GM23248 (cell line): ENCODE data around the gene ACSS3. TPM values are rescaled to one million over a fixed set of nuclear protein-coding genes. Genes with fewer than 3 reads are reported as not detected.

Source experiments
- DNase-seq: peaks from one replicate; pipeline ENCODE4 v3.0.0-alpha.2; 2015
- H2AFZ ChIP-seq: fragments of 200-600 bp; sonication (generic); 2 replicates; pipeline ENCODE4 v1.6.1; 2016; ENCODE audit warnings: antibody characterized with exemption
- H3F3A ChIP-seq: fragments of 200-600 bp; sonication (generic); 2 replicates; pipeline ENCODE4 v1.6.1; 2016; ENCODE audit warnings: mild to moderate bottlenecking, antibody characterized with exemption, mixed run types; ENCODE audit not compliant: insufficient read depth
- H3K27ac ChIP-seq: fragments of 200-600 bp; sonication (generic); 2 replicates; pipeline ENCODE4 v1.5.1; 2016; ENCODE audit warnings: mild to moderate bottlenecking
- H3K27me3 ChIP-seq: fragments of 200-600 bp; sonication (generic); replicated peaks from 2 replicates; pipeline ENCODE4 v1.6.1; 2016; ENCODE audit warnings: mild to moderate bottlenecking; ENCODE audit not compliant: insufficient read depth
- H3K36me3 ChIP-seq: fragments of 200-600 bp; sonication (generic); 2 replicates; pipeline ENCODE4 v1.6.1; 2016; ENCODE audit warnings: low read depth, mild to moderate bottlenecking
- H3K4me1 ChIP-seq: fragments of 200-600 bp; sonication (generic); 2 replicates; pipeline ENCODE4 v1.6.1; 2016; ENCODE audit warnings: mild to moderate bottlenecking; ENCODE audit not compliant: insufficient read depth
- H3K4me2 ChIP-seq: fragments of 200-600 bp; sonication (generic); one replicate; pipeline ENCODE4 v1.6.1; 2016; ENCODE audit warnings: mild to moderate bottlenecking; ENCODE audit not compliant: unreplicated experiment
- H3K4me3 ChIP-seq: fragments of 200-600 bp; sonication (generic); 2 replicates; pipeline ENCODE4 v1.5.1; 2016; ENCODE audit warnings: mild to moderate bottlenecking
- H3K79me2 ChIP-seq: fragments of 200-600 bp; sonication (generic); 2 replicates; pipeline ENCODE4 v1.6.1; 2016; ENCODE audit warnings: mild to moderate bottlenecking; ENCODE audit not compliant: insufficient read depth
- H3K9ac ChIP-seq: fragments of 200-600 bp; sonication (generic); 2 replicates; pipeline ENCODE4 v1.6.1; 2016; ENCODE audit warnings: mild to moderate bottlenecking
- H3K9me2 ChIP-seq: fragments of 200-600 bp; sonication (generic); 2 replicates; pipeline ENCODE4 v1.6.1; 2016; ENCODE audit warnings: mixed run types, mild to moderate bottlenecking, moderate library complexity; ENCODE audit not compliant: insufficient read depth
- H3K9me3 ChIP-seq: fragments of 200-600 bp; sonication (generic); one replicate; pipeline ENCODE4 v1.6.1; 2017; ENCODE audit warnings: low read depth
- H4K20me1 ChIP-seq: fragments of 200-600 bp; sonication (generic); 2 replicates; pipeline ENCODE4 v1.6.0; 2016; ENCODE audit not compliant: insufficient read depth
- EZH2 ChIP-seq: fragments of 200-600 bp; sonication (generic); IDR thresholded peaks from 2 replicates; pipeline ENCODE4 v1.6.1; 2018; ENCODE audit warnings: antibody characterized with exemption, mild to moderate bottlenecking; ENCODE audit not compliant: insufficient read depth, poor library complexity, severe bottlenecking
- EZH2phosphoT487 ChIP-seq: fragments of 200-600 bp; sonication (generic); IDR thresholded peaks from 2 replicates; pipeline ENCODE4 v1.6.1; 2018; ENCODE audit warnings: antibody characterized with exemption, moderate library complexity, mild to moderate bottlenecking, low read depth; ENCODE audit not compliant: insufficient read depth
- WGBS, 2 experiments: methylation state at CpG; one replicate each; pipeline ENCODE4 v1.1.6; 2015 to 2017; ENCODE audit warnings: low lambda C conversion rate in 2 of 2, low coverage in 1 of 2; ENCODE audit errors: missing lambda C conversion rate in 2 of 2; 5-methylcytosine and 5-hydroxymethylcytosine counted together
- in situ Hi-C: fragments of 300-500 bp; cut with MboI; formaldehyde crosslinking; loops from 2 replicates; pipeline ENCODE4 v1.15.0; 2020
- polyA plus RNA-seq: library from polyadenylated mRNA; unstranded; fragments of >200 nt; fragmentation: Nextera tagmentation; extraction: Ambion mirVana; gene quantifications from 2 replicates; pipeline ENCODE4 v1.2.1, GENCODE V29; 2016
- total RNA-seq: library from RNA; depleted of rRNA; stranded (reverse); fragments of >200 nt; shearing (Covaris generic); gene quantifications from 2 replicates; pipeline ENCODE4 v1.2.3, GENCODE V29; 2014

Gene ACSS3
- total and polyA plus RNA-seq, 2 experiments from 2014 or later: 1.5 to 1.9 TPM

DNA sequence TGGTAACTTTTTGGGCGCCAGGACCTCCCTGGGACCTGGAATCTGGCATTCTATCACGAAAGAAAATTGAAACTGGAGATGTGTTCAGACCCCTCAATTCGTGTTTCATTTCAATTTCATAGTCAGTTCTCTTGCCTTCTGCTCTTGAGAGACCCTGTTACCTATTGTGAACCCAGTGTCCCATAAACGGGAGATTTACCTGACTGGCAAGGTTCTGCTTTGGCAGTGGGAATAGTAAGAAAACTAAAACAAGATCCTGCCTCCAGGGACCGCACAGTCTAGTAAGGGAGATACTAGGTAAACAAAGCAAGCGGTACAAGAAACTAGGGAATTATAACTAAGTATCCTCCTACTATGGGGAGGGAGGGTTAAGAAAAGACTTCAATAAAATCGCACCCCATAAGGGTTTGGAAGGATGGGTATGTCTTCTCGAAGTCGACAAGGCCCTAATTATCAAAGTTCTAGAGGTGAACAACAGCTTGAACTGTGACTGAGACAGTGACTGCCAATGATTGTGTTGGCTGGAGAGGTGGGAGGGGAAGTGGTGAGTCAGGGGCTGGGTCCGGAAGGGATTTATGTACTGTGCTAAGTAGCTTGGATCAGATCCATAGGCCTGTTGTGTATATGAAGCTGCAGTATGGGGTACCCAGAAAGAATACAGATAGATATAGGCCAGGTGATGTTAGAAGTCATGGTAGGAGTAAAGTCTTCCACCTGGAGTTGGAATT lies 754 bp downstream of the ACSS3 start:
- H3K4me3 ChIP-seq: peak overlapping the region; percentile 70
- H3F3A ChIP-seq: no peaks in the 10 kb centered on the region
- 2 to 4% methylated on average over 10 of the region's 10 CpGs for WGBS, 2 experiments
- H2AFZ ChIP-seq: peak overlapping the region; percentile 90
- peak overlapping the region; percentile 91 for H3K4me2 ChIP-seq
- H3K9me2 ChIP-seq: no peaks in the 10 kb centered on the region
- TF ChIP-seq EZH2 (no peak), EZH2phosphoT487 (no peak)
- peaks cover 7% of the 10 kb centered on the region; the same call in 1 of the 2 replicates for H3K4me1 ChIP-seq
- H3K9ac ChIP-seq: peak overlapping the region; percentile 54
- no peaks in the 10 kb centered on the region for H3K9me3 ChIP-seq
- H3K79me2 ChIP-seq: no peaks in the 10 kb centered on the region
- H3K27ac ChIP-seq: no peak overlapping the region
- H4K20me1 ChIP-seq: no peaks in the 10 kb centered on the region
- H3K27me3 ChIP-seq: no peaks in the 10 kb centered on the region
- in situ Hi-C loops: no loop called here
- peak; percentile 71 for DNase-seq
- no peaks in the 10 kb centered on the region for H3K36me3 ChIP-seq

DNA sequence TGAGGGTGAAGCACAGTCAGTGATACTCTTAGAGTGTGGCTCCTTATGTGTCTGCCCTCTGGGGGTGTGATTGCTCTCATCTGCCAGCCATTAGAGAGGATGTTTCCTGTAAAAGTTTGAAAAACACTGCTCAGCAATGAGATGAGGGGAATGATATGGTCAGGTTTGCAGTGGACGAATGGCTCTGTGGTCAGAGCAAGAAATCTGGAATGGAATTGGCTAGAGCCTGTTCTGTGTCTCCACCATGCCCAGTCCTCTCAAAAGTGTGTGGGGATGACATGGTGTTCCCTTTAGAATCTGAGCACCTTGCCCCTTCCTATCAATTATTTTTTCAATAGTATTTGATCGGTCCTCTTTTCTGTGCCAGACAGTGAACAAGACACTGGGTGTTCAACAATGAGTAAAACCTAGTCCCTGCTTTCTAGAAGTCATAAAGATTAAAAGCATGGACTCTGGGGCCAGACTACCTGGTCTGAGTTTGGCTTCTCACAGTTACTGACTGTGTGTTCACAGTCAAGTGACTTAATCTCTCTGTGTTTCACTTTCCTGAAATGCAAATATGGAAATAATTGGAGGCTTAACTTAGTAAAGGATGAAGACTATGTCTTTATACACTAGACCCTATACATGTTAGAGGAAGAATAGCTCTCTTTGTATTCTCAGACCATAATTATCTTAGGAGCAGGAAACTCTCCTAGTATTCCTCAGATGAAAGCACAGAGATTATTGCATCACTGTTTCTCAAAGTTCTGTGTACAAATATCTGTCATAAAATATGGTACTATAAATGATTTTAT lies 1.6 kb downstream of the ACSS3 start:
- Histone ChIP-seq H3K9me3 (no peaks in the 10 kb centered on the region), H4K20me1 (no peaks in the 10 kb centered on the region), H3K4me2 (peak overlapping the region; percentile 91), H3K4me3 (no peak overlapping the region; the same call in 1 of the 2 replicates), H3K9ac (no peak overlapping the region), H3K4me1 (peaks cover 7% of the 10 kb centered on the region; the same call in 1 of the 2 replicates), H3F3A (no peaks in the 10 kb centered on the region), H3K27ac (no peak overlapping the region), H2AFZ (peak overlapping the region; percentile 41; the same call in 1 of the 2 replicates), H3K79me2 (no peaks in the 10 kb centered on the region), H3K9me2 (no peaks in the 10 kb centered on the region), H3K27me3 (no peaks in the 10 kb centered on the region), H3K36me3 (no peaks in the 10 kb centered on the region)
- WGBS, 2 experiments: 61 to 64% methylated on average over 2 of the region's 2 CpGs
- in situ Hi-C loops: no loop called here
- no peak for TF ChIP-seq EZH2
- TF ChIP-seq EZH2phosphoT487: no peak
- DNase-seq: peak; percentile 8

DNA sequence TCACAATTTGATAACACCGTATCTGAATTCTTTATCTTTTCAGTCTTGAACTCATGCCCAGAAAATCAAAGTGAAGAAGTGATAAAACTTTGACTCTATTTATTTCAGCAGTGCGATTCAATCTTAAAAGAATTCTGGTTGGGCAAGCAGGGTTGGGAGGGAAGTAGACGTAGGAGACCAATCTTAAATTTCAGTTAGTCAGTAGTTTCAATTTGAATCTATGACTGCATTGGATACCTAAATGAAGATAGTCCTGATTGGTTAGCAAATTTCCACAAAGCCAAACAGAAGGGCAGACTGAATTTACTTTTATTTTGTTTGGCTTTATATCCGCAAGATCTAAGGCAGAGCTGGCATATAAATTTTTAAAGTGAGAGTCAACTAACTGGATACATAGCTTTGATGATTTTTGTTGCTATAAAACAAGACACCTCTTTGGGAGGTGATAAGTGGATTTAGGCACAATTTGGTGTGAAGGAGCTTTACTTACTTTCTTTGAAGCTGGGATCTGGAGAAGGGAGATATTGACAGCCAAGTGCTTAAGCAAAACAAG lies 2.6 kb downstream of the ACSS3 start:
- in situ Hi-C loops: no loop called here
- WGBS, 2 experiments: 59 to 60% methylated on average over 4 of the region's 4 CpGs
- H3K27ac ChIP-seq: no peak overlapping the region

DNA sequence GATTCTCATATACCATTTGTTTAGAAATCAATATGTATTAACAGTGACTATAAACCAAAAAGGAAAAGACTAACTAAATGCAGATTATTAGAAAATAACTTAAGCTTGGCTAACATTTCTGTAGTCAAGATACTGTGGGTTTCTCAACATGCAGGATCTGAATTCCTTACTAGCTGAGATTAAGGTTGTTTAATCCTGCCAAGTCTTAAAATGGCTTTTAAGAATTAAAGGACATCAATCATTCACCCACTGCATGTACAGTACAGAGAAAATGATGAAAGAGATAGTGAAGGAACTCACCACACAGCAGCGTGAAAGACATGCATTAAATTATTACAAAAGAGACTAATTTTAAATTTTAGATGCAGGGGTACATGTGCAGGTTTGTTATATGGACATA lies 3.8 kb downstream of the ACSS3 start:
- no peaks in the 10 kb centered on the region for H3K9me3 ChIP-seq
- H3K27me3 ChIP-seq: no peaks in the 10 kb centered on the region
- no peaks in the 10 kb centered on the region for H3F3A ChIP-seq
- no peak overlapping the region for H3K9ac ChIP-seq
- H3K36me3 ChIP-seq: no peaks in the 10 kb centered on the region
- no peaks in the 10 kb centered on the region for H4K20me1 ChIP-seq
- H3K27ac ChIP-seq: no peak overlapping the region
- no peak overlapping the region for H2AFZ ChIP-seq
- no peaks in the 10 kb centered on the region for H3K9me2 ChIP-seq
- no peak overlapping the region for H3K4me2 ChIP-seq
- H3K4me1 ChIP-seq: peaks cover 7% of the 10 kb centered on the region; the same call in 1 of the 2 replicates
- H3K4me3 ChIP-seq: no peak overlapping the region
- no peak for TF ChIP-seq EZH2
- no peak for TF ChIP-seq EZH2phosphoT487
- no peak for DNase-seq
- H3K79me2 ChIP-seq: no peaks in the 10 kb centered on the region
- in situ Hi-C loops: no loop called here
- WGBS, 2 experiments: 83 to 100% methylated on average over 1 of the region's 1 CpG

More for the DNA sequence above, 2.6 kb downstream of the ACSS3 start:
- Histone ChIP-seq H3K4me2 (no peak overlapping the region), H2AFZ (no peak overlapping the region), H3K9me2 (no peaks in the 10 kb centered on the region), H3K9ac (no peak overlapping the region), H4K20me1 (no peaks in the 10 kb centered on the region), H3K27me3 (no peaks in the 10 kb centered on the region), H3F3A (no peaks in the 10 kb centered on the region), H3K9me3 (no peaks in the 10 kb centered on the region), H3K4me1 (peaks cover 7% of the 10 kb centered on the region; the same call in 1 of the 2 replicates), H3K79me2 (no peaks in the 10 kb centered on the region), H3K4me3 (no peak overlapping the region), H3K36me3 (no peaks in the 10 kb centered on the region)
- TF ChIP-seq EZH2: no peak
- no peak for TF ChIP-seq EZH2phosphoT487
- no peak for DNase-seq
